NCI-H524 treated with DMSO at 0.1 percent for 48 hours (cell line): ENCODE measurements around the gene SPTSSA.
"Not testable (repeated sequence)": the region's sequence is repeated elsewhere in the genome, so short reads cannot be mapped to it uniquely, and the experiment has no call there.

Source experiments
- DNase-seq: peaks from one replicate; lab custom pipeline; 2025; lab: John Stamatoyannopoulos, UW

SPTSSA gene

DNA sequence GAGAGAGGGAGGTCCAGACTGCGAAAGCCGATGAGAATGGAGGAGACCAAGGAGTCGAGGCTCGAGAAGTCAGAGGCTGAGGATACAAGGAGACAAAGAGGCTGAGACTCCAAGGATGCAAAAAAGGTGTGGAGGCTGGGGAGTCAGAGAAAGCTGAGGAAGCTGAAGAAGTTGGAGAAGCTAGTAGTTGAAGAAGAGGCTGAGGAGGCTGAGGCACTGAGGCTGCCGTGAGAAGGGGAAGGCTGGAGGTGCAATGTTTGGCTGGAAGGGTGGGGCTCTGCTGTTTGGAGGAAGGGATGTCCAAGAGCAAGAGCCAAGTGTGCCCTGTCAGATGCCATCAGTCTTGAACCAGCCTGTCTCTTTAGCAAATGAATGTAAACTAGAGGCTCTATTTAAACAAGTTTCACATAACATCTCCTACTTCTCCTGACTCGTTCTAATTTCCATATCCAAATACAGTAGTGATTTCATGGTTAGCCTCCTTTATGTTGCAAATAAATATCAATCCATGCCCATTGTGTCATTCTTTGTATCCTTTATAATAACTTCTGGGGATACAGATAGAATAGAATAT is 10.8 kb upstream of the SPTSSA start:
- no peak for DNase-seq

DNA sequence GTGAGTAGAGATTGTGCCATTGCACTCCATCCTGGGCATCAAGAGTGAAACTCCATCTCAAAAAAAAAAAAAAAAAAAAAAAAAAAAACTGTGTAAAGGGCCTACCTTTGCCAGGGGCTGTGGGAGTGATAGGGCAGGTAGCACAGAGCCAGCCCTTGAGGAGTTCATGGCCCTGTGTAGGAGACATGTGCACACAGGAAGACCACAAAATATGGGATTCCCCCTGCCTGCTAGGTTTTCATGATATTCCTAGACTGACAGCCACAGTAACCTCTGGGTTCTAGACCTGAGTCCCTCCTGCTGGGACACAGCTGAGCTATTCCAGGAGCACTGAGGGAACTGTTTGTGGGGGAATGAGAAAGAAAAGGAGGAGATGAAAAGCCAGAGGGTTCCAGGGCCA is 8.3 kb upstream of the SPTSSA start:
- no peak for DNase-seq

DNA sequence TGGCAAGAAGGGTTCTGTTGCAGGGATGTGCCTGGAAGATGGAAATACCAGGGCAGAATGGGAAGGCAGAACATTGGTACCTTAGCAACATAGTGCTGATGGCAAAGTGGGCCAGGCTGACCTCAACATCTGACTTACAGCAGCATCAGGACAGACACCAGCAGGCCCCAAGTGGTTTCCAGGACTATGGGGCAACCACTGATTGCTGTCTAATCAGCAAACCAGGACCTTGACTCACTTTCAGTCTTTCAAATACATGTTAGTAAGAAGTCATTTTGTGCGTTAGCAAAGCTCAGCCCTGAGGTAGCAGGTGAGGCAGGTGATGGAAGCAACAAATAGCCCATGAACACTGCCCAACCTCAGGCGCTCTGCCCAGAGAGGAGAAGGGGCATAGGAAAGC is 4.7 kb upstream of the SPTSSA start:
- DNase-seq, result no peak

DNA sequence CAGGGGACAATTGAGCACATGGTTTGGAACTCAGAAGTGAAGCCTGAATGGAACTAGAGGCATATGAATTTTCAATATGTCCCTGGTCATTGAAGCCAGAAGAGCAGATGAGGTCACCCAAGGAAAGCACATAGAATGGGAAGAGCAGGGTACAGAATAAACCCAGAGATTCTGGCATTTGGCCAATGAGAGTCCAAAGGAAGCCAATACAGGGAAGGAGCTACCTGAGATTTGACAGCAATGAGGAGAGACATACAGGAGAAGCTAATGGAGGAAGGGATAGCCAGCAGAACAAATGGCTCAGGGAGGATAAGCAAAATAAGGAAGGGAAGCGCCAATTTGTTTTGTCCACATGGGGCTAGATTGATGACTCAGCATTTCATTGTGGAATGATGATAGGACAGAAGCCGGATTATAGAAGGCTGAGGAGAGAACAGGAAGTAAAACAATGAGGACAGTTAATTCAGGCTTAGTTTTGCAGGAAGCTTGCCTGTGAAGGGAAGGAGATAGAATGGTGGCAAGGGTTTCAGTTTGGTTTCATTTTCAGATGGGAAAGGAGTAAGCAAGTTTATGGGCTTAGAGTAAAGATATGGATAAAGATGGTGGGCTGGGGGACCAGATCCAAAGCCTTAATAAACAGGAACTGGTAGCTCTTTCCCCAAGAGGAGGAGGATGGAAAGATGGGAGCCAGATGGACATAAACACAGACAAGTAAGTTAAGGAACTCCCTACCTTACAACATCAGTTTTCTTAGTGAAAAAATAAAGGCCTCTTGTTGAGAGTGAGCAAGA is 3.2 kb upstream of the SPTSSA start:
- DNase-seq, result no peak

DNA sequence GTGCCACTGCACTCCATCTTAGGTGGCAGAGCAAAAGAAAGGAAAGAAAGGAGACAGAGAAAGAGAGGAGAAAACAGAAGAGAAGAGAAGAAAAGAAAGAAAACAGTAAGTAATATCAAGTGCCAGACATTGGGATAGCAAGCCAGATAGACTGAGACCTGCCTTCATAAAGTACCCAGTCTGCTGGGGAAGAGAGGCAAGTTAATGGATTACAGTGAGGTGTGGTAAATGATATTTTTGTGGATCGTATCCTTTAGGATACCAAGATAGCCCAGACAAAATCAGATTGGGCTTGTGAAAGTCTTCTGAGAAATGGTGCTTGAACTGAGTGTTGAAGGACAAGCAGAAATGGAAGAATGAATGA is 1.5 kb upstream of the SPTSSA start:
- no peak for DNase-seq

DNA sequence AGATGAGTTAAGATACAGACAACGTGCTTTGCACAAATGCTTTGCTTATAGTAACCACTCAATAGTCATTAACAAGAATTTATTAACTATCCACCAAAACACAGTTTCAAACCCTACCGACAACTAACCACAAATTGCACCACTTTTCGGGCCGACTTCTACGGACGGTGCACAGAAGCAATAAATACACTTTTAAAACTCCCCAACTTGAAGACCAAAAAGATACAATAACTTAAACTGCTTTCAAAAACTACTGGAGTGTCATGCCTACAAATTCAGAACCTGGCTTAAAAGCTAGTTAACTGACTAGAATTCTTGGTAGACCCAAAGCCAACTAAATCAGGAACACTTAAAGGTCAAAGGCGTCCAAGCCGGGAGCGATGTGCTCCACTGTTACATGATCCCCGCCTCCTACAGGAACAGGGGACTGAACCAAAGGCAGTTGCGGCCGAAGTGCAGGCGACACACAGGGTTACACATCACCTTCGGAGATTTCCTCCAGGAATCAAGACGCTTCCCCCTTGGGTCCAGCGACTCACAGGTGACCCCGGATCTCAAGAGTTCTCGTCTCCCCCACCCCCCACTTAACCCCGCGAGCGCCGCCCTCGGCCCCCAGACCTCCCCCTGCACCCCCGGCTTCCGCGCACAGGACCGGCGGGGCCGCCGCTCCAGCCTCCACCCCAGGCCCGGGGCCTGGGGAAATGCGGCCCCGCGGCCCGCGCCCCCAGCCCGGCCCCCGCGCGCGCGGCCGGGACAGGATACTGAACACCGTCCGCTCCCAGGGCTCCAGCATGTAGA is 507 bp downstream of the SPTSSA start:
- peak; percentile 56 for DNase-seq

DNA sequence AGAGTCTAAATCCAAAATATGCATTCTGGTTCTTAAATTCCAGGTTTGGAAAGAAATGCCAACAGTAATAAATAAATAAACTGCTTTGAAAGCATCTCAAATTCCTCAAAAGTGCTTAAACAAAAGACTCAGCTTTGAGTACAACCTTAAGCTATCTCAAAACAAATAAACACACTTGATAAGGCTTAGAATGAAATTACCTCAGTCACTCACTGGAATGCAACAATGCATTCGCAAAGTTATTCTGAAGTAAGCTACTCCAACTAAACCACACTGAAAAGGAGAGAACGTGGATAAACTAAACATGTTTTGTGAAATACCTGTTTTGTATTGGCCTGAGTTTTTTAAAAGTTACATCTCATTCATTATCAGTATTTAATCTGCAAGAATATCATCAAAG is 1.2 kb downstream of the SPTSSA start:
- no peak for DNase-seq

DNA sequence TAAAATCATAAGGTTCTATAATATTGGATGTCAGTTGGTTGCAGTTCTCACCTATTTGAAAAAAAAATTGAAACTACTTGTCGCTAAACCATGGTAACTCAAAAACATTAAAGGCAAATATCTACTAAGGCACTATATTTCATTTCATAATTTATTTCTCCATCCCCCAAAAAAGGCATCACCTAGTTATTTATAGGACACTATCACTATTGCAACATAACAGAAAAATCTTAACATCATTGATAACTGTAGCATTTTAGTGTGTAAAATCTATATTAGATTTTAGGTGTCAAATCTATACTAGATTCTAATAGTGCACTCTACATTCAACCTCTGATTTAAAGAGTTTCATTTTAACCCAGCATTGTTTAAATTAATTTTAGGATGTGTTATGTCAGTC is 1.7 kb downstream of the SPTSSA start:
- DNase-seq, result no peak

DNA sequence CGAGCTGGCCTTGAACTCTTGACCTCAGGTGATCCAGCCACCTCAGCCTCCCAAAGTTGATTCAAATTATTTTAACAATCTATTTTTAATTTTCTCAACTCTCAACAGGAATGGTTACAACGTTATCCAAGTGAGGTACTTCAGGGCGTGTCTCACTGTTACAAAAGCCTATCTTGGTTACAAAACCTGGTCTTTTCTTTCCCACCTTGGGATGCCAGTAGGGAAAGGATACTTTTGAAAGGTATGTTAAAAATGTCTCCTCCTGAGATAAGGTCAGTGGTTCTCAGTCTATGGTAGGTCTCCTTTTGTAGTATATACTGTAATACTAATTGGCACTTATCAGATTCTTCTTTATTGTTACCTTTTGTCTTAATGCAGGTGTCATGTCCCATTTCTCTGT is 4.9 kb downstream of the SPTSSA start:
- no peak for DNase-seq

DNA sequence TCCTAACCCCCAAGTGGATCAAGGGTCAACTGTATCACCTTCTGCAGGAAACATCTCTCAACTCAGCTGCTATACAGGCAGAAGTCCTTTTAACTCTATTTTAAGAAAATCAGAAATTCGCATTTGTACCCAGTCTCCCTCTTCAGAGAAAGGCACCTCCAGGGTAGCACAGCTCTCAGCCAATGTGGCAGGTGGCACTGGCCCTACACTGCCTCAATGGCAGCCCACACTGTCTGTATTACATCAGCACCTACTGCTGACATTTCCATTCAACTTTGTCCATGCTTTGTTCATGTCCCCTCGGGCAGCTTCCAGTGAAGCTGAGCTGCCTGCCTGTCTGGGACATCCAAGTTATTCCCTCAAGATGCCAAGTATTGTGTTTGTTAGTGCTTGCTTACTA is 8.8 kb downstream of the SPTSSA start:
- DNase-seq, result no peak

DNA sequence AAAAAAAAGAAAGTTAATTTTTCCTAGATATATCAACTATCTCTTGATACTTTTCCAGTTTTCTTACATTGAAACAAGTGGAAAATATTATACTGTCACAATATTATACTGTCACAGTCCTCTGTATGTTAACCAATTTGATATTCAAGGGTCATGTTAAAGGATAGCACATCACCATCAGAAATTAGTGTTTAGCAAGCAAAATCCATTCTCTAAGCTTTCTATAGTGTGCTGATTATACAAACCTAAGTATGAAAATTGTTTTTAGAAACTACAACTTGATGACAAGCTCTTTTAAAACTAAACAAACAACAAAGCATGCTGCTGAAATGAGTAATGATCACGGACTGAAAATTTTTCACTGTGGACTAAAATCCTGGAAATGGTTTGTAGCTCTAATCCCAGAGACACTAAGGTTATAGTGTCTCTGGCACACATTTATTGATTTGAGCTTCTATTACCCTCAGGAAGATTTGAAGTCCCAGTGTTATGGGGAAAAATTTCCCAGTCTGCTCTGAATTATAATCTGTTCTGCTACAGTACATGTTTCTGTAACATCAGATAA is 9.7 kb downstream of the SPTSSA start:
- DNase-seq, result no peak

DNA sequence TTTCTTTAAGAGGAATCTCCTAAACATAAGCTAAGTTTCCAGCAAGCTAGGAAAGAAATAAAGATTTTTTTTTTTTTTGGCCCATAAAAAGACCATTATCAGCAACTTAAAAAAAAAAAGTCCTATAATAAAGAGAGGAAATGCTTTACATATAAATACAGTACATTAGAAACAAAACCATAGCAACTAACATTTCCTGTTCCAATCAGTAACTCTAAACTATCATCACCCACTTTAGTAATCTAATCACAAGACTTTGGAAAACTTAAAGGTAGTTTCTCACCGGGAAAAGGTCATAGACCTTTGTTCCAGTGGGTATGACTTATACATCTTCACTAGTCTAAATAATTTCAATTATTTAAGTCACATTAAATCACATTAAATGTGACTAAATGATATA is 11.1 kb downstream of the SPTSSA start:
- DNase-seq, result no peak

DNA sequence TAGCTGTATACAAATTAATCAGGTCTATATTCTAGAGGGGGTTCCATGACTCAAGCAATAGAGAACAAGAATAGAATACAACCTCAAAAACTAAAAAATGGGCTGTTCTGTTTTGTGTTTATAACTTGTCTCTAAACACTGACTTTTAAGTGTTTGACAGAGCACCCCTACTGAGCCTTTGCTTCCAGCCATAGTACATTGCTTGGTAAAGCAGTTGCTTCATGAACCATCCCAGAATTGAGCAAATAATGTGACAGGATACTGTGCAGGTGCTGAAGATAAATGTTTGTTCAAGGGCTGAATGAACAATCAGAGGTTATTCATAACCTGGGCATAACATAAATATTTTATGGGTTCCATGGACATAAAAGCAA is 11.5 kb downstream of the SPTSSA start:
- no peak for DNase-seq

DNA sequence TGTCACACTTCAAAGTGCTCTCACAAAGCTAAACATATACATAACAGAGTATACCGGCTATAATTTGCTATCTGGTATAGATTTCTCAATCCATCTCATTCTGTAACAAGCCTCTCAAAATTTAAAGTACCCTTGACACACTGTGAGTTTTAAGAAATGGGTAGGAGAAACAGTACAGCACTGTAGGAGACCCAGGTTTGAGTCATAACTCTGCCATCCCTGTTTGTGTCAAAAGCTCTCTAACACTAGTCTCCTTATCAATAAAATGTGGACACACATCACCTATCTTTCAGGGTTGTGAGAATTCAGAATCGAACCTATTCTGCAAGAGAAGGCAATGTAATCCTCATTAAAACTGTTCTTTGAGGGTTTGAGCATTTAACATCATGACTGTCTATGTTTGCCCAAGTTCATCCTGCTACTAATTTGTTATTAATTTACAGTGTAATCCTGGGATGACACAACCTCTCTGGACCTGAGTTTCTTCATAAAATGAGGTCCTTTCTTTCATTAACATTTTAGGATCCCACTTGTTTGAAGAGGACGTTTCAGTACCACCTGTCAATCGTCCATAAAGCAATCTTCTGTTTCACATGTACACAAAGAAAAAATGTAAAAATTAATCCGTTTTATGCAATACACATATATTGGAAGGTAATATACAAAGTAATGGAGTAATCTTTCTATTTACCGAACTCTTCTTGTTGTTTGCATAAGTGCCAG is 12.1 kb downstream of the SPTSSA start:
- DNase-seq, result no peak

DNA sequence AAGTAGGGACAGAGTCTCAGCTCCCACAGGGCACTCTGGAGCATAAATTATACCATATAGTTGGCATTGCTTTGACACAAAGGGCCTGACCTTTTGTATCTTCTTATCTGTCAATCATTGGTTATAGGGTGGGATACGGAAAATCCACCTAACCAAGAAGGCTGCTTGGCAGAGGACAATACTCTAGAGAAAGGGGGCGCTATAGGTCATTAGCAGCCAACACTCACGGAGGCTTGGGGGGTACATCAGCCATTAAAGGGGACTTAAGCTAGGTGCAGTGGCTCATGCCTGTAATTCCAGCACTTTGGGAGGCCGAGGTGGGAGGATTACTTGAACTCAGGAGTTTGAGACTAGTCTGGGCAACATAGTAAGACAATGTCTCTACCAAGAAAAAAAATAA is 22.9 kb downstream of the SPTSSA start:
- DNase-seq, result no peak

DNA sequence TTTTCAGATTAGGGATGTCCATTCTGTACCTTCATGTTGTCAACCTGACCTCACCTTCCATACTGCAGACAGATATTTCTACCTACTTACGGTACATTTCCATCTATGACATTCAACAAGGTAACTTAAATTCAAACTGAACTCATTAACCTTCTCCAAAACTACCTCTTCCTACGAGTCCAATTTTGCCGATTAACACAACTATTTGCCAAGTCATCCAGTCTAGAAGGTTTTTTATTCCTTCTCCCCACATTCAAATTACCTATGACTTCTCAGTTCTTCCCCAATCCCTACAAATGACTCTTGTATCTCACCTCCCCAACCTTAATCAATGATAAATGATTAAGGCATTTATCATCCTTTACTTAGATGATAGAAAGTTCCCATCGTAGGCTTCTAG is 23.6 kb downstream of the SPTSSA start:
- no peak for DNase-seq

DNA sequence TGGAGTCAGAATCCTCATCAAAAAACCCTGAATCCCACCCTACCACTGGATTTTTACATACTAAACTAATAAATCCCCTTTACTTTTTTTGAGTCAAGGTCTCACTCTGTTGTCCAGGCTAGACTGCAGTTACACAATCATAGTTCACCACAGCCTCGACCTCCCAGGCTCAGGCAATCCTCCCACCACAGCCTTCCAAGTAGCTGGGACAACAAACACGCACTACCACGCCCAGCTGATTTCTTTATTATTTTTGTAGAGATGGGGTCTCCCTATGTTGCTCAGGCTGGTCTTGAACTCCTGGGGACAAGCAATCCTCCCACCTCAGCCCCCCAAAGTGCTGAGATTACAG is 24.3 kb downstream of the SPTSSA start:
- DNase-seq, result no peak

DNA sequence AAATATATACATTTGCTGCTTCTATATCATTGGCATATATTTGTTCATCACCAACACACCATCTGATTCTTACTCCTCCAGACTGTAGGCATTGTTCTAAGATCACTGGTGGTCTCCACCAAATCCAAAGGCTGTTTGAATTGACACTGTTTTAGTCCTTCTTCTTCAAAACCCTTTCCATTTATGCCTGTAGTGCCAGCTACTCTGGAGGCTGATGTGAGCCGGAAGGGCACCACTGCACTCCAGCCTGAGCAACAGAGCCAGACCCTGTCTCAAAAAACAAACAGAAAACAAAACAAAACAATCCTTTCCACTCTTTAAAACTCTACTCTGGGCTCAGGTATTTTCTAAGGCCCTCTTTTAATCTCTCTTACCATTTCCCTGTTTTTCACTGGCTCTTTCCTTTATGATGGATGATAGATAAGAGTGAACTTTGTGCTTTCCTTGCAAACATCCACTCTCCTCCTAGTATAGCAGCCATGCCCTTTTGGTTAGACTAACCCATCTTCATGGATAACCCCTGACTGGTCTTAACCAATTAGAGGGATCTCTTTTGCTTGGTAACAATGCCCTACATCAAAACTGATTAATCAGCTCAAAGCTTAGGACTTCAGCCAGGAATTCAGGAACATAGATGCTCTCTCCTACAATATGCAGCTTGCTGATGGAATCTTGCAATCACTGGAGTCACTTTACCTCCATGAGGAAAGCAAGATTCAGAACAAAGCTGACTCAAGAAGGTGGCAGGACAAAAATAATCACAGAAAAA is 24.9 kb downstream of the SPTSSA start:
- DNase-seq, result no peak

DNA sequence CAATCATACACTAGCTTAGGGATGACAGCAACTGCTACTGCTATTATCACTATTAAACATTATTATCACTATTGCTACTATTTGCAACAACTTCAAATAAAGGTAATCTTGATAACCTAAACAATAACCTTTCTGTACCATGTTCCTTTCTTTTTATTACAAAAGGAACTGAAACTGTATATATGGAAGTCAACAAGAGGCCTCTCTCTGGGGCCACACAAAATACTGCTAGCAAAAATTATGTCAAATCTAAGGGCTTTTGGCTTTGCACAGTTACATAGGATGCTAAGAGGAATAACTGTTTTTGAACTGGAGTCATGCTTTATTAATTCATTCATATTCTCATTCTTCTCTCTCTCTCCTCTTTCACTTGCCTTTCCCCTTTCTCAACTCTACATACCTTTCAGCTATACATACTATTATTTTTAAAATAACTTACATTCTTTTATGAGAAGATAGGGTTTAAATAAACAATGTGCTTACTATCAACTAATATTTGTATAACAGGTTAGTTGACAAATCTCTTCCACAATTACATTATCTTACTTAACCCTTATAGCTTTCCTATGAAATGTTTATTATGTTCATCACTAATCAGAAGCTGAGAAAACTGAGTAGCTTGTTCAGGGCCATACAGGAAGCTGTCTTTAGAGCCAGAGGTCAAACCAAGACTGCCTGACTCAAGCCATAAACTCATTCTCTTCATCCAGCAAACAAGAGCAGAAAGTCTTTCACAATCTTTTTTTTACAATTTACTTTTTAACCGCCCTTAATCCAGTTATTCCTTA is 25.7 kb downstream of the SPTSSA start:
- no peak for DNase-seq

DNA sequence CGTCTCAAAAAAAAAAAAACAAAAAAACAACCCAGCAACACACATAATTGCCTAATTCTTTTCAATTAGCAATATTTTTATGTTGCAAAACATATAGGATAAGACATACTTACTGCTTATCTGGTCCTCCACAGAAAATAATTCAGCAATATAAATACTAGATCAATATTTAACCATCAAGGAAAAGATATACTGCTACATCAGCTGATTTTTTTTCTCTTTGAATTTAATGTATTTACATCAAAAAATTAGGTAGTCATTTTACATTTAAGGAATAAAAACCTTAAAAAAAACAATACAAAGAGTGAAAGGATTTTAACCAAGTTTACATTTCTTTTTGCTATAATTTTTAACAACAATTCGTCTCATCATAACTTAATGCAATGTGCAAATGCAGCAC is 28.1 kb downstream of the SPTSSA start:
- DNase-seq, result no peak

DNA sequence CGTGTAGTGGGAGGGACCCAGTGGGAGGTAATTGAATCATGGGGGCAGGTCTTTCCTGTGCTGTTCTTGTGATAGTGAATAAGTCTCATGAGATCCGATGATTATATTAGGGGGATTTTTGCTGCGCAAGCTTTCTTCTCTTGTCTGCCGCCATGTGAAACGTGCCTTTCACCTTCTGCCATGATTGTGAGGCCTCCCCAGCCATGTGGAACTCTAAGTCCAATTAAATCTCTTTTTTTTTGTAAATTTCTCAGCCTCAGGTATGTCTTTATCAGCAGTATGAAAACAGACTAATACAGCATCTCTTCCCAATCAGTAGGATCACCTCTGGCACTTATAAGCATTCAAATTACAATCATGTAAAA is 34.0 kb downstream of the SPTSSA start:
- not testable (repeated sequence) for DNase-seq
